ENCODE measurements around the gene CDT1. TPM values are rescaled to one million over a fixed set of nuclear protein-coding genes. Genes with fewer than 3 reads are reported as not detected.
"Not testable (repeated sequence)": the region's sequence is repeated elsewhere in the genome, so short reads cannot be mapped to it uniquely, and the experiment has no call there.

Gene CDT1
- total RNA-seq, 1 experiment from 2014 or later, result 43.0 TPM

DNA sequence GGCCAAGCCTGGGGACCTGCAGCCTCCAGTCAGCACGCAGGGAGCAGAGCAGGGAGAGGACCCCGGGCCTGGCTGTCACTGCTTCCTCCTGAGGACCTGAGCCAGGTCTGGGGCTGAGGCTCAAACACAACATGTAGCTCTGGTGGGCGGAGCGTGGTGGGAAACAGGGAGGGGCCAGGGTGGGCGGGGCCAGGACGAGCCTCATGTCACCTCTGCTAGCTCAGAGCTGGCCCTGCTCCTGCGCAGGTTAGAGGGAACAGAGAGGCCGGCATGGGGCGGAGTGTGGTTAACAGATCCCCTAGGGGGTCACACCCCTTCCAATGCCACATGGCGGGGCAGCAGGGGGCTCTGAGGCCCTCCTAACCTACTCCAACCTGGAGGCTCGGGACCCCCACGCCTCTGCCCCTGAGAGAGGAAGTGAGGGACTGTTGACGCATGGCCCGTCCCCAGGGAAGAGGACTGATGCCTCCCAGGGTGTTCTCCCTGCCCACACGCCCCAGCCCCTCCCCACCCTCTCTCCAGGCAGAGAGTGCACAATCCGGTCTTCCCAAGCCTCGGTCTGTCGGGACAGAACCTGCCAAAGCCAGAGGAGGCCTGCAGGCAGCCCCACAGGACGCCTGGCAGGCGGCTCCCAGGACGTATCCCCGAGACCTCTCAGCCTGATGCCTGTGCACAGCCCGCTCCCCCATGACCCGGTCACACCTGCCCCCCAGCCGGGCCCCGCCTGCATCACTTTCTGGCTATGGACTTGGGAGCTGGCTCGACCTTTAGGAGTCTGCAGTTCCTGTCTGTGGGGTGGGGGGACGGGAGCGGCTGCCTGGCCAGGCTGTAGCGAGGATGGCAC is 33.8 kb upstream of the CDT1 start:
- no TSS peak for BruUV-seq (replicated peaks)
- H3K4me2 ChIP-seq (ENCODE audit: low read length), result peak overlapping the region; percentile 82
- CTCF ChIA-PET, result interaction anchor here (1.9 kb wide), 1 partner anchor 32 kb away, joined by 9 read pairs; no protein-coding TSS in a partner anchor
- no peak overlapping the region for H2AFZ ChIP-seq (ENCODE audit: low read length)
- H3K79me2 ChIP-seq (ENCODE audit: low read length), result peaks cover 97% of the 10 kb centered on the region
- H3F3A ChIP-seq (ENCODE audit: low read length, unreplicated experiment), result no peaks in the 10 kb centered on the region
- H3K4me1 ChIP-seq (ENCODE audit: insufficient read depth, low read length), result peaks cover 51% of the 10 kb centered on the region
- H3K9me2 ChIP-seq (replicated peaks; ENCODE audit: low read length), result no peaks in the 10 kb centered on the region
- POLR2A ChIA-PET (ENCODE audit: unreplicated experiment), result interaction anchor here (0.8 kb wide), 1 partner anchor 14 kb away, joined by 4 read pairs; no protein-coding TSS in a partner anchor
- peaks cover 23% of the 10 kb centered on the region; the same call in 1 of the 2 replicates for H4K20me1 ChIP-seq (ENCODE audit: low read length)
- H3K36me3 ChIP-seq (ENCODE audit: low read depth, low read length), result no peaks in the 10 kb centered on the region
- peak overlapping the region; percentile 67 for H3K9ac ChIP-seq (ENCODE audit: low read length)
- peak overlapping the region; percentile 91 for H3K27ac ChIP-seq (ENCODE audit: low read length)
- peak overlapping the region; percentile 47; the same call in 1 of the 2 replicates for H3K4me3 ChIP-seq (ENCODE audit: low read length)
- no peak for TF ChIP-seq EZH2 (IDR thresholded peaks at IDR 0.05; ENCODE audit: low read length, unreplicated experiment)
- no peaks in the 10 kb centered on the region for H3K9me3 ChIP-seq (ENCODE audit: low read length)
- intact Hi-C loops (cut with micrococcal nuclease), result no loop called here
- ATAC-seq, result peak; percentile 39
- no peaks in the 10 kb centered on the region for H3K27me3 ChIP-seq (ENCODE audit: low read length)
- DNase-seq, result peak; percentile 48

DNA sequence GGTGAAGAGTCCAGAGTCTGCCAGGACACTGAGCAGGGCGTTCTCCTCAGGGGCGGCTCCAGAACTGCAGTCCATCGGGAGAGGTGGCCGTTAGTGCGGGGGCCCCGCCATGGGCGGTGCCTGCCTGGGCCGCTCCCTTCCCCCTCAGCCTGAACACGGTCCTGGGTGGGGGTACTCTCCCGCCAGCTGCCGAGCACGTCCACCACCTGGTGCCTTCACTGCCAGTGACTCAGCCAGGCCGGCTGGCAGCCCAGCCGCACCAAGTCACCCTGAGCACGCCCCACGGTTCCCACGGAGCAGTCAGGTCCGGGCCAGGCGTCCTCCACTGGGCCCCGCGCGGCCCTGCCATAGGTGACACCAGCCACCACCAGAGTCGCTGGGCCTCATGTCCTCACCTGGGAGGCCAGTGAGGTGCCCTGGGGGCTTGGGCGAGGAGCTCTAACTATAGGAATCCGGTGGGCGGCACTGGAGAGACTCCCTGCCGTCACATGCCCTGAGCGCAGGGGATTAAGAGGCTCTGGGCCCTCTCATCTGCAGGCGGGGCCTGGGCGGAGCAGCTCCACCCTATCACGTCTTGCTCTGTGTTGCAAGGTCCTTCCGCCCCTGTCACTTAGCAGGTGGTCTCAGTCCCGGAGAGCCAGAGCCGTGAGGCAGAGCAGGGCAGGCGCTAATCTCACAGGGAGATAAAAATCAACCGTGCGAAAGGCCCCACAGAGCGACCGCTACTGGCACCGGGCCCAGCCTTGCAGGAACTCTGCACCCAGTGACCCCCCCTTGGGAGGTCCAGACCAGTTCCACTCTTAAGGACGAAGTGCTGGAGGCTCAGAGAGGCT is 32.9 kb upstream of the CDT1 start:
- peaks cover 97% of the 10 kb centered on the region for H3K79me2 ChIP-seq (ENCODE audit: low read length)
- peaks cover 45% of the 10 kb centered on the region for H3K4me1 ChIP-seq (ENCODE audit: insufficient read depth, low read length)
- no peaks in the 10 kb centered on the region for H3K9me2 ChIP-seq (replicated peaks; ENCODE audit: low read length)
- ATAC-seq, result peak; percentile 72
- H3F3A ChIP-seq (ENCODE audit: low read length, unreplicated experiment), result no peaks in the 10 kb centered on the region
- H2AFZ ChIP-seq (ENCODE audit: low read length), result no peak overlapping the region
- TF ChIP-seq EZH2phosphoT487 (IDR thresholded peaks at IDR 0.05; ENCODE audit: borderline replicate concordance, low read length) (no peak), EZH2 (IDR thresholded peaks at IDR 0.05; ENCODE audit: low read length, unreplicated experiment) (no peak)
- TF ChIP-seq, protein P1, sequence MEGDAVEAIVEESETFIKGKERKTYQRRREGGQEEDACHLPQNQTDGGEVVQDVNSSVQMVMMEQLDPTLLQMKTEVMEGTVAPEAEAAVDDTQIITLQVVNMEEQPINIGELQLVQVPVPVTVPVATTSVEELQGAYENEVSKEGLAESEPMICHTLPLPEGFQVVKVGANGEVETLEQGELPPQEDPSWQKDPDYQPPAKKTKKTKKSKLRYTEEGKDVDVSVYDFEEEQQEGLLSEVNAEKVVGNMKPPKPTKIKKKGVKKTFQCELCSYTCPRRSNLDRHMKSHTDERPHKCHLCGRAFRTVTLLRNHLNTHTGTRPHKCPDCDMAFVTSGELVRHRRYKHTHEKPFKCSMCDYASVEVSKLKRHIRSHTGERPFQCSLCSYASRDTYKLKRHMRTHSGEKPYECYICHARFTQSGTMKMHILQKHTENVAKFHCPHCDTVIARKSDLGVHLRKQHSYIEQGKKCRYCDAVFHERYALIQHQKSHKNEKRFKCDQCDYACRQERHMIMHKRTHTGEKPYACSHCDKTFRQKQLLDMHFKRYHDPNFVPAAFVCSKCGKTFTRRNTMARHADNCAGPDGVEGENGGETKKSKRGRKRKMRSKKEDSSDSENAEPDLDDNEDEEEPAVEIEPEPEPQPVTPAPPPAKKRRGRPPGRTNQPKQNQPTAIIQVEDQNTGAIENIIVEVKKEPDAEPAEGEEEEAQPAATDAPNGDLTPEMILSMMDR (conservative IDR thresholded peaks at IDR 0.05; ENCODE audit: low read depth, low read length), result no peak
- BruUV-seq (replicated peaks), result TSS peak; percentile 52
- H3K36me3 ChIP-seq (ENCODE audit: low read depth, low read length), result no peaks in the 10 kb centered on the region
- H3K27me3 ChIP-seq (ENCODE audit: low read length), result no peaks in the 10 kb centered on the region
- H3K4me2 ChIP-seq (ENCODE audit: low read length), result peak overlapping the region; percentile 82
- peak overlapping the region; percentile 91 for H3K27ac ChIP-seq (ENCODE audit: low read length)
- POLR2A ChIA-PET (ENCODE audit: unreplicated experiment), result interaction anchor here (0.8 kb wide), 1 partner anchor 14 kb away, joined by 4 read pairs; no protein-coding TSS in a partner anchor
- CTCF ChIA-PET, result interaction anchor here (0.7 to 1.9 kb wide), 2 partner anchors 14 to 33 kb away, joined by 3 to 9 read pairs; no protein-coding TSS in a partner anchor
- intact Hi-C loops (cut with micrococcal nuclease), result no loop called here
- peak; percentile 61 for DNase-seq
- peaks cover 23% of the 10 kb centered on the region; the same call in 1 of the 2 replicates for H4K20me1 ChIP-seq (ENCODE audit: low read length)
- peak overlapping the region; percentile 67 for H3K9ac ChIP-seq (ENCODE audit: low read length)
- H3K9me3 ChIP-seq (ENCODE audit: low read length), result no peaks in the 10 kb centered on the region
- peak overlapping the region; percentile 47; the same call in 1 of the 2 replicates for H3K4me3 ChIP-seq (ENCODE audit: low read length)

DNA sequence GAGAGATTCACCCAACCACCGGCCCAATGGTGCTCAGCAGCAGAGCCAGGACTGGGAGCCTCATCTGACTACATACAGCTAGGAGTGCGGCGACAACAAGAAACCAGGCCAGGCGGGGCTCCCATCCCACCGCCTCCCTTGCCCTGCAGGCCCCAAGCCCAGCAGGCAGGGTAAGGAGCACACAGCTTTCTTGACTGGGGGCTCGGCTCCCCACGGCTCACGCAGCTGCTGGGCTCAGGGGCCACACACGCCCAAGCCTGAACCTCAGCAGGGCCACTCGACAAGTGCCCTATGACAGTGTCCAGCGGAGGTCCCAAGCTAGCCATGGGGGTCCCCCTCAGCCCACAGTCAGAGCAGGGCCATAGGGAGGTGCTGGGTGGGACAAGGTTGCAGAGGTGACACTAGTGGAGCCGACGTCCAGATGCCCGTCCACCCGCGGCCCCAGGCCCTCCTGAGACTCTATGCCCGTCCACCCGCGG is 32.3 kb upstream of the CDT1 start:
- H2AFZ ChIP-seq (ENCODE audit: low read length), result no peak overlapping the region
- no peaks in the 10 kb centered on the region for H3K27me3 ChIP-seq (ENCODE audit: low read length)
- peaks cover 23% of the 10 kb centered on the region; the same call in 1 of the 2 replicates for H4K20me1 ChIP-seq (ENCODE audit: low read length)
- intact Hi-C loops (cut with micrococcal nuclease), result no loop called here
- no peaks in the 10 kb centered on the region for H3F3A ChIP-seq (ENCODE audit: low read length, unreplicated experiment)
- peak overlapping the region; percentile 47; the same call in 1 of the 2 replicates for H3K4me3 ChIP-seq (ENCODE audit: low read length)
- H3K9ac ChIP-seq (ENCODE audit: low read length), result no peak overlapping the region
- H3K4me1 ChIP-seq (ENCODE audit: insufficient read depth, low read length), result peaks cover 40% of the 10 kb centered on the region
- H3K9me3 ChIP-seq (ENCODE audit: low read length), result no peaks in the 10 kb centered on the region
- H3K36me3 ChIP-seq (ENCODE audit: low read depth, low read length), result no peaks in the 10 kb centered on the region
- peaks cover 97% of the 10 kb centered on the region for H3K79me2 ChIP-seq (ENCODE audit: low read length)
- POLR2A ChIA-PET (ENCODE audit: unreplicated experiment), result no interaction called here
- H3K4me2 ChIP-seq (ENCODE audit: low read length), result peak overlapping the region; percentile 82
- ATAC-seq (no peak; the same call in 1 of the 2 replicates), DNase-seq (no peak)
- CTCF ChIA-PET, result interaction anchor here (0.7 to 1.9 kb wide), 2 partner anchors 13 to 34 kb away, joined by 3 to 9 read pairs; no protein-coding TSS in a partner anchor
- no TSS peak for BruUV-seq (replicated peaks)
- H3K9me2 ChIP-seq (replicated peaks; ENCODE audit: low read length), result no peaks in the 10 kb centered on the region
- H3K27ac ChIP-seq (ENCODE audit: low read length), result peak overlapping the region; percentile 91
- TF ChIP-seq EZH2 (IDR thresholded peaks at IDR 0.05; ENCODE audit: low read length, unreplicated experiment), result no peak
- TF ChIP-seq EZH2phosphoT487 (IDR thresholded peaks at IDR 0.05; ENCODE audit: borderline replicate concordance, low read length), result no peak
- TF ChIP-seq, protein P1 (conservative IDR thresholded peaks at IDR 0.05; ENCODE audit: low read depth, low read length), result no peak

DNA sequence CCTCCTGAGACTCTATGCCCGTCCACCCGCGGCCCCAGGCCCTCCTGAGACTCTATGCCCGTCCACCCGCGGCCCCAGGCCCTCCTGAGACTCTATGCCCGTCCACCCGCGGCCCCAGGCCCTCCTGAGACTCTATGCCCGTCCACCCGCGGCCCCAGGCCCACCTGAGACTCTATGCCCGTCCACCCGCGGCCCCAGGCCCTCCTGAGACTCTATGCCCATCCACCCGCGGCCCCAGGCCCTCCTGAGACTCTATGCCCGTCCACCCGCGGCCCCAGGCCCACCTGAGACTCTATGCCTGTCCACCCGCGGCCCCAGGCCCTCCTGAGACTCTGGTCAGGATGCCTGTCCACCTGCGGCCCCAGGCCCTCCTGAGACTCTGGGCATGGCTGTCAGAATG is 31.8 kb upstream of the CDT1 start:
- DNase-seq; H3K9me3 ChIP-seq (ENCODE audit: low read length); H3K9ac ChIP-seq (ENCODE audit: low read length); H3K27ac ChIP-seq (ENCODE audit: low read length); H3F3A ChIP-seq (ENCODE audit: low read length, unreplicated experiment); POLR2A ChIA-PET (ENCODE audit: unreplicated experiment); H3K4me3 ChIP-seq (ENCODE audit: low read length); H3K27me3 ChIP-seq (ENCODE audit: low read length); H2AFZ ChIP-seq (ENCODE audit: low read length); H3K4me2 ChIP-seq (ENCODE audit: low read length); intact Hi-C loops (cut with micrococcal nuclease); ATAC-seq; H3K9me2 ChIP-seq (replicated peaks; ENCODE audit: low read length); BruUV-seq (replicated peaks); H3K36me3 ChIP-seq (ENCODE audit: low read depth, low read length): not testable (repeated sequence)
- H4K20me1 ChIP-seq (ENCODE audit: low read length), result peaks cover 19% of the 10 kb centered on the region; the same call in 1 of the 2 replicates
- H3K4me1 ChIP-seq (ENCODE audit: insufficient read depth, low read length), result peaks cover 40% of the 10 kb centered on the region
- CTCF ChIA-PET, result interaction anchor here (1.9 kb wide), 1 partner anchor 34 kb away, joined by 9 read pairs; no protein-coding TSS in a partner anchor
- H3K79me2 ChIP-seq (ENCODE audit: low read length), result peaks cover 97% of the 10 kb centered on the region

Data from PC-3 (cell line).